Endothelial cell of umbilical vein (primary cell): ENCODE results near the gene HAND2.

Source experiments
- EZH2 ChIP-seq: IDR thresholded peaks from 2 replicates; pipeline ENCODE4 v1.6.1; 2012; ENCODE audit warnings: borderline replicate concordance, low read depth, mild to moderate bottlenecking, moderate library complexity, low read length, inconsistent platforms; ENCODE audit not compliant: severe bottlenecking
- POLR2A ChIP-seq: IDR thresholded peaks from 2 replicates; pipeline ENCODE4 v1.6.1; 2012; ENCODE audit warnings: low read depth, mild to moderate bottlenecking, control low read depth, low read length
- POLR2AphosphoS5 ChIP-seq: IDR thresholded peaks from 2 replicates; pipeline ENCODE4 v1.6.1; 2012; ENCODE audit warnings: low read depth, mild to moderate bottlenecking, control low read depth, low read length, moderate library complexity; ENCODE audit not compliant: insufficient read depth
- TF ChIP-seq, protein P1 (sequence below), 2 donors: IDR thresholded peaks; 1 replicate in 1 of 2; 2 replicates in 1 of 2; pipeline ENCODE4 v1.5.1; 2011; ENCODE audit warnings: low read length in 2 of 2, mild to moderate bottlenecking in 2 of 2, moderate library complexity in 2 of 2, control low read depth in 1 of 2, inconsistent platforms in 1 of 2, low read depth in 1 of 2; ENCODE audit not compliant: insufficient read depth in 1 of 2; ENCODE audit errors: extremely low read depth in 1 of 2

DNA sequence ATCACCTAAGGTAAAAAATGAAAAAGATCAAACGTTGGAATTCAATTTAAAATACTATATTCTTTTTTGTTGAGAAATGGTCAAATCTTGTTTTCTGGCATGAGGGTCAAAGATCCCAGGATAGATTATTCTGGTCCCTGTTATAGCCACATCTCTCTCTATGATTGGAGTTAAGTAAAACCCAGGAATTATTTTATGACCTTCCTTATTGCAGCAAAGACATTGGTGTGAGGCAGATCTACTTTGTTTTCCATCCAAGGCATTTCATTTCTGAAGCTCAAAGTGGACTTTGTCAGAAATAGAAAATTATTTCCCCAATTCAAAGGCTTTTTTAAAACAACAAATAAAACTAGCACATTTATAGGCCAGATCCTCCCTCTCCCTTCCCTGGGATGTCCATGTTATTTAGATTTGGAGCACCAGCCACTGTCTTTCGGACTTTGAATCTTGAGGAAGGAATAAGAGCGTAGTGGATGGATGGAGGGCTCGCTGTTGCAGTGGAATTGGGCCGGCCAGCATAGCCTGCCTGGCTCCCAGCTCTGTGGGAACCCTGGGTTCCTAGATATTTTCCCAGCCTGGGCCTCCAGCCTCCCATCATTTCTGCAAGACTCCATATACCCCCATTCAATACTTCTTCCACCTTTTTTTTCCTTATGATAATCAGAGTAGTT is 45.6 kb upstream of the HAND2 start:
- TF ChIP-seq POLR2AphosphoS5 (no peak), POLR2A (no peak), EZH2 (no peak)
- TF ChIP-seq, protein P1, sequence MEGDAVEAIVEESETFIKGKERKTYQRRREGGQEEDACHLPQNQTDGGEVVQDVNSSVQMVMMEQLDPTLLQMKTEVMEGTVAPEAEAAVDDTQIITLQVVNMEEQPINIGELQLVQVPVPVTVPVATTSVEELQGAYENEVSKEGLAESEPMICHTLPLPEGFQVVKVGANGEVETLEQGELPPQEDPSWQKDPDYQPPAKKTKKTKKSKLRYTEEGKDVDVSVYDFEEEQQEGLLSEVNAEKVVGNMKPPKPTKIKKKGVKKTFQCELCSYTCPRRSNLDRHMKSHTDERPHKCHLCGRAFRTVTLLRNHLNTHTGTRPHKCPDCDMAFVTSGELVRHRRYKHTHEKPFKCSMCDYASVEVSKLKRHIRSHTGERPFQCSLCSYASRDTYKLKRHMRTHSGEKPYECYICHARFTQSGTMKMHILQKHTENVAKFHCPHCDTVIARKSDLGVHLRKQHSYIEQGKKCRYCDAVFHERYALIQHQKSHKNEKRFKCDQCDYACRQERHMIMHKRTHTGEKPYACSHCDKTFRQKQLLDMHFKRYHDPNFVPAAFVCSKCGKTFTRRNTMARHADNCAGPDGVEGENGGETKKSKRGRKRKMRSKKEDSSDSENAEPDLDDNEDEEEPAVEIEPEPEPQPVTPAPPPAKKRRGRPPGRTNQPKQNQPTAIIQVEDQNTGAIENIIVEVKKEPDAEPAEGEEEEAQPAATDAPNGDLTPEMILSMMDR (IDR thresholded peaks at IDR 0.05; ENCODE audit: extremely low read depth in 1 of 2, insufficient read depth in 1 of 2, low read depth in 1 of 2, low read length in 2 of 2) = no peak
